Fibroblast of lung (primary cell): ENCODE results near the gene PRXL2A.

Source experiments
- EZH2 ChIP-seq: IDR thresholded peaks from 2 replicates; pipeline ENCODE4 v1.5.1; 2012; ENCODE audit warnings: low read length, control low read depth, mild to moderate bottlenecking; ENCODE audit errors: missing control alignments
- TF ChIP-seq, protein P1 (sequence below), 2 donors: IDR thresholded peaks in 1 of 2; conservative IDR thresholded peaks in 1 of 2; 1 replicate in 1 of 2; 2 replicates in 1 of 2; pipeline ENCODE4 v1.5.1; 2011 to 2012; ENCODE audit warnings: low read length in 2 of 2, control low read depth in 1 of 2, inconsistent platforms in 1 of 2, low read depth in 1 of 2, mild to moderate bottlenecking in 1 of 2

DNA sequence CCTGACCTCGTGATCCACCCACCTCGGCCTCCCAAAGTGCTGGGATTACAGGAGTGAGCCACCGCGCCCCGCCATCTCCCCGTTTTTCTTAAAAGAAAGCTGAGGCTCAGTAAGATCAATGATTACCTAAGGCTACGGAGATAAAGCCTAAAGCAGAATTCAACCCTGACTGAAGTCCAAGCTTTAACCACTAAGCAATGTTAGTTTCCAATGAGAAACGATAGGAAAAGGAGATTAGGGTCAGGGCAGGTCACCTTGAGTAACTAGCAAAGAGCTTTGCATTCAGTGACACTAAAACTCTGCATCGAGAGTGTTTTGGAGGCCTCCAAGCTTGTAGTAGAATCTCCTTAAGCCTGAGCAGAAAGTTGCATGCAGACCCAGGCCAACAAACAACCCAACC, 17.6 kb upstream of the PRXL2A start:
- TF ChIP-seq, protein P1, sequence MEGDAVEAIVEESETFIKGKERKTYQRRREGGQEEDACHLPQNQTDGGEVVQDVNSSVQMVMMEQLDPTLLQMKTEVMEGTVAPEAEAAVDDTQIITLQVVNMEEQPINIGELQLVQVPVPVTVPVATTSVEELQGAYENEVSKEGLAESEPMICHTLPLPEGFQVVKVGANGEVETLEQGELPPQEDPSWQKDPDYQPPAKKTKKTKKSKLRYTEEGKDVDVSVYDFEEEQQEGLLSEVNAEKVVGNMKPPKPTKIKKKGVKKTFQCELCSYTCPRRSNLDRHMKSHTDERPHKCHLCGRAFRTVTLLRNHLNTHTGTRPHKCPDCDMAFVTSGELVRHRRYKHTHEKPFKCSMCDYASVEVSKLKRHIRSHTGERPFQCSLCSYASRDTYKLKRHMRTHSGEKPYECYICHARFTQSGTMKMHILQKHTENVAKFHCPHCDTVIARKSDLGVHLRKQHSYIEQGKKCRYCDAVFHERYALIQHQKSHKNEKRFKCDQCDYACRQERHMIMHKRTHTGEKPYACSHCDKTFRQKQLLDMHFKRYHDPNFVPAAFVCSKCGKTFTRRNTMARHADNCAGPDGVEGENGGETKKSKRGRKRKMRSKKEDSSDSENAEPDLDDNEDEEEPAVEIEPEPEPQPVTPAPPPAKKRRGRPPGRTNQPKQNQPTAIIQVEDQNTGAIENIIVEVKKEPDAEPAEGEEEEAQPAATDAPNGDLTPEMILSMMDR (conservative IDR thresholded peaks at IDR 0.05 in 1 of 2, IDR thresholded peaks at IDR 0.05 in 1 of 2; ENCODE audit: low read depth in 1 of 2, low read length in 2 of 2), result no peak
- no peak for TF ChIP-seq EZH2
